ENCODE results near the gene TDRD3.
A peak's percentile ranks its signal among the peaks of the same experiment; 100 is the strongest.

Gene TDRD3

GRCh38 chr13:60520902-60521569, 124.0 kb downstream of the TDRD3 start:
- Histone ChIP-seq H3K4me1 (ENCODE audit: control insufficient read depth, insufficient read depth, low read length) (no peaks in the 10 kb centered on the region), H3K9me3 (ENCODE audit: control insufficient read depth, low read length) (no peaks in the 10 kb centered on the region), H3K9ac (ENCODE audit: low read length) (no peak overlapping the region), H3K27me3 (replicated peaks; ENCODE audit: control insufficient read depth, insufficient read depth, low read length) (no peaks in the 10 kb centered on the region), H3K4me3 (ENCODE audit: low read length) (no peak overlapping the region), H3K36me3 (ENCODE audit: control insufficient read depth, insufficient read depth, low read length, severe bottlenecking) (peaks cover 6% of the 10 kb centered on the region)
- no peak for DNase-seq (ENCODE audit: low read depth)

DNA sequence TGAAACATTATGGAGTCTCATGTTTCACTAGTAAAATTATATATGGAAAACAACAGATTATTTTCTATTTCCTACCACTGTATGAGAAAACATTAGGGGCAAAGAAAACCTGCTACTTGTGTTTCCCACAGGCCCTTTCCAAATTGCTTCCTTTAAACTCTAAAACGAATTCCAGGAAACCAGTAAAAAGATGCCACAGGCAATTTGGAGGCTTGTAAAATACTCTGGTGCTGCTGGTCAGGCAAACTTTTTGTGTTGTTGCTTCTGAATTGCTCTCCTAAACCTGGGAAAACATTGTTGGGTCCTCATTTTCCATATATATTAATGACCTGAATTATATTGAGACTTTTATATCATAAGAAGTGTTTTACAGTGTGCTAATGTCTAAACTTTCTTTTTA, 141.5 kb downstream of the TDRD3 start:
- Histone ChIP-seq H3K4me1 (ENCODE audit: control insufficient read depth, insufficient read depth, low read length) (no peaks in the 10 kb centered on the region), H3K36me3 (ENCODE audit: control insufficient read depth, insufficient read depth, low read length, severe bottlenecking) (no peaks in the 10 kb centered on the region), H3K9ac (ENCODE audit: low read length) (no peak overlapping the region), H3K9me3 (ENCODE audit: control insufficient read depth, low read length) (no peaks in the 10 kb centered on the region), H3K4me3 (ENCODE audit: low read length) (no peak overlapping the region), H3K27me3 (replicated peaks; ENCODE audit: control insufficient read depth, insufficient read depth, low read length) (no peaks in the 10 kb centered on the region)
- no peak for DNase-seq (ENCODE audit: low read depth)

GRCh38 chr13:60540276-60540675, 143.3 kb downstream of the TDRD3 start:
- Histone ChIP-seq H3K4me3 (ENCODE audit: low read length) (no peak overlapping the region), H3K27me3 (replicated peaks; ENCODE audit: control insufficient read depth, insufficient read depth, low read length) (no peaks in the 10 kb centered on the region), H3K36me3 (ENCODE audit: control insufficient read depth, insufficient read depth, low read length, severe bottlenecking) (no peaks in the 10 kb centered on the region), H3K9me3 (ENCODE audit: control insufficient read depth, low read length) (no peaks in the 10 kb centered on the region), H3K9ac (ENCODE audit: low read length) (no peak overlapping the region), H3K4me1 (ENCODE audit: control insufficient read depth, insufficient read depth, low read length) (no peaks in the 10 kb centered on the region)
- no peak for DNase-seq (ENCODE audit: low read depth)

DNA sequence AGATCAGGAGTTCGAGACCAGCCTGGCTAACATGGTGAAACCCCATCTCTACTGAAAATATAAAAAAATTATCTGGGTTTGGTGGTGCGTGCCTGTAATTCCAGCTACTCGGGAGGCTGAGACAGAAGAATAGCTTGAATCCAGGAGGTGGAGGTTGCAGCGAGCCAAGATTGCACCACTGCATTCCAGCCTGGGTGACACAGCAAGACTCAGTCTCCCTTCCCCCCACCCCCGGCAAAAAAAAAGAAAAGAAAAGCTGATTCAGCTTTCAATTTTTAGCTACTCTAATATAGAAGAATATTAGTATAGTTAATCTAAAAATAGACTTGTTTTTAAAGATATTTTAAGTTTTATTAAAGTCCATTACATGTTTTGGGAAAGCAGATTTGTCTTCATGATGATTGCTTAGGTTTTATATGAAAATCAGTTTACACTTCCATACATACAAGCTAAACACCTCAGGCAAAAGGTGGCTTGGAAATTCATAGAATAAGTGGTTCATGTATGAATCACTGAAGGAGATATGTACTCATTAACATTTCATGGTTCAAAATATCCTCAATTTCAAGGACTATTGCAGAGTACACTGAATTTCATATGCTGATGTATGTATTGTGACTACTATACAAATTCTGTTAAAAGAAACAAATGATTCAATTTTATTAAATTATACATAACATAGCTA, 165.2 kb downstream of the TDRD3 start:
- Histone ChIP-seq H3K4me1 (ENCODE audit: control insufficient read depth, insufficient read depth, low read length) (peaks cover 5% of the 10 kb centered on the region), H3K4me3 (ENCODE audit: low read length) (no peak overlapping the region), H3K36me3 (ENCODE audit: control insufficient read depth, insufficient read depth, low read length, severe bottlenecking) (no peaks in the 10 kb centered on the region), H3K9me3 (ENCODE audit: control insufficient read depth, low read length) (no peaks in the 10 kb centered on the region), H3K27me3 (replicated peaks; ENCODE audit: control insufficient read depth, insufficient read depth, low read length) (no peaks in the 10 kb centered on the region), H3K9ac (ENCODE audit: low read length) (no peak overlapping the region)
- DNase-seq (ENCODE audit: low read depth) = no peak

DNA sequence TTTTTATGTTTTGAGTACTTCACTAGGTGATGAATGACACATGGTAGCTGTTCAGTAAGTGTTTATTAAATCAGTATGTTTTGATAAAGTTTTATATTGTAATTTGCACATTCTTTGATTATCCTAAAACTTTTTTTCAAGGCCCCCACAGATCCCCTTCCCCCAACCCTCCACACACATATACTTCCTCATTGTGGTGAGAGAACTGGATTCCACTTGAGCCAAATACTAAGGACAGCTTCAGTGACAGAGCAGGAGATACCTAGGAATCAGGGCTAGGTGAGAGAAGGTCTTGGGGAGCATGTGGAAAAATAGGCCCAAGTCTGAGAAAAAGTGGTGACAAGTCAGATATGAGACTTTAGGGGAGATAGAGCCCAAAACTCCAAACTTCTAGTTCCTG, 174.6 kb downstream of the TDRD3 start:
- Histone ChIP-seq H3K4me1 (ENCODE audit: control insufficient read depth, insufficient read depth, low read length) (no peaks in the 10 kb centered on the region), H3K36me3 (ENCODE audit: control insufficient read depth, insufficient read depth, low read length, severe bottlenecking) (peaks cover 9% of the 10 kb centered on the region), H3K9ac (ENCODE audit: low read length) (no peak overlapping the region), H3K4me3 (ENCODE audit: low read length) (no peak overlapping the region), H3K27me3 (replicated peaks; ENCODE audit: control insufficient read depth, insufficient read depth, low read length) (peaks cover 7% of the 10 kb centered on the region), H3K9me3 (ENCODE audit: control insufficient read depth, low read length) (no peaks in the 10 kb centered on the region)
- DNase-seq (ENCODE audit: low read depth) = no peak

- Histone ChIP-seq H3K4me3 (ENCODE audit: low read length) (no peak overlapping the region), H3K36me3 (ENCODE audit: control insufficient read depth, insufficient read depth, low read length, severe bottlenecking) (peaks cover 9% of the 10 kb centered on the region), H3K9ac (ENCODE audit: low read length) (no peak overlapping the region), H3K4me1 (ENCODE audit: control insufficient read depth, insufficient read depth, low read length) (no peaks in the 10 kb centered on the region), H3K9me3 (ENCODE audit: control insufficient read depth, low read length) (no peaks in the 10 kb centered on the region), H3K27me3 (replicated peaks; ENCODE audit: control insufficient read depth, insufficient read depth, low read length) (peaks cover 13% of the 10 kb centered on the region)
- no peak for DNase-seq (ENCODE audit: low read depth)
These were observed 175.2 kb downstream of the TDRD3 start for GRCh38 chr13:60572003-60572798.

DNA sequence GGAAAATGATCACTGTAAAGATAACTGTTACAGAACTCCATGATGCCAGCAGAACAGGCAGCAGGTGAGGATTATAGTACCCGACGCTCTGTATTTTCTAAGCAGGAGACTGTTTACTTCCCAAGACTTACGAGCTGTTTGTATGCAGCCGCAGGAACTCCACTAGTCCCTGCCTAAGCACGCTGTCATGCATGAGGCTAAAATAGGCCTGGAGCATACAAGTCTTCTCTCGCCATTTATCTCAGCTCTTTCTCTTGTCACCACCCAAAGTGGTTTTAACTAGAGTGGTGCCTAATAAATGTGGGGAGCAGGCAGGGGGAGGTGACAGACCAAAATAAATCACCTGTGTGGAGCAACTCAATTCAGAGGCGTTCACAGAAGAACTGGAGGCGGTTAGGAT, 175.8 kb downstream of the TDRD3 start:
- Histone ChIP-seq H3K9ac (ENCODE audit: low read length) (no peak overlapping the region), H3K27me3 (replicated peaks; ENCODE audit: control insufficient read depth, insufficient read depth, low read length) (peaks cover 19% of the 10 kb centered on the region), H3K4me1 (ENCODE audit: control insufficient read depth, insufficient read depth, low read length) (no peaks in the 10 kb centered on the region), H3K4me3 (ENCODE audit: low read length) (no peak overlapping the region), H3K9me3 (ENCODE audit: control insufficient read depth, low read length) (no peaks in the 10 kb centered on the region), H3K36me3 (ENCODE audit: control insufficient read depth, insufficient read depth, low read length, severe bottlenecking) (peaks cover 9% of the 10 kb centered on the region)
- no peak for DNase-seq (ENCODE audit: low read depth)

DNA sequence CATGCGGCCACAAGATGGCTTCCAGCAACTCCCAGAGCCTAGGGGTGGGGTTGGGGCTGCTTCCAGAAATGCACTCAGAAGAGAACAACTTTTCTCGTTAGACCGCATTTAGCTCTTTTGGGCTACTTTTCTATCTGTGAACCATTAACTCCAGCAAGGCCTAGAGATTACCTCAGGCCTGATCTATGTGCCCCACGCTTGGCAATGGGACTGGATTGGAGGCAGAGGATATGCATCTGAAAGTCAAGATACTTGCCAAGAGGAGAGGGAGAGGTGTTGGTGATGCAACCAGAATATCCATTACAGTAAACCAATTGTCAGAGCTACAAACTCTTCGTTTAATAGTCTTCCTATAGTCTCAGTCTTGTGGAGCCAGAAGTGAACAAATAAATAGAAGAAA, 177.7 kb downstream of the TDRD3 start:
- H3K27me3 ChIP-seq (replicated peaks; ENCODE audit: control insufficient read depth, insufficient read depth, low read length) = peaks cover 32% of the 10 kb centered on the region
- DNase-seq (ENCODE audit: low read depth) = no peak
- no peaks in the 10 kb centered on the region for H3K4me1 ChIP-seq (ENCODE audit: control insufficient read depth, insufficient read depth, low read length)
- H3K9me3 ChIP-seq (ENCODE audit: control insufficient read depth, low read length) = no peaks in the 10 kb centered on the region
- H3K4me3 ChIP-seq (ENCODE audit: low read length) = no peak overlapping the region
- H3K9ac ChIP-seq (ENCODE audit: low read length) = no peak overlapping the region
- H3K36me3 ChIP-seq (ENCODE audit: control insufficient read depth, insufficient read depth, low read length, severe bottlenecking) = peaks cover under 1% of the 10 kb centered on the region

DNA sequence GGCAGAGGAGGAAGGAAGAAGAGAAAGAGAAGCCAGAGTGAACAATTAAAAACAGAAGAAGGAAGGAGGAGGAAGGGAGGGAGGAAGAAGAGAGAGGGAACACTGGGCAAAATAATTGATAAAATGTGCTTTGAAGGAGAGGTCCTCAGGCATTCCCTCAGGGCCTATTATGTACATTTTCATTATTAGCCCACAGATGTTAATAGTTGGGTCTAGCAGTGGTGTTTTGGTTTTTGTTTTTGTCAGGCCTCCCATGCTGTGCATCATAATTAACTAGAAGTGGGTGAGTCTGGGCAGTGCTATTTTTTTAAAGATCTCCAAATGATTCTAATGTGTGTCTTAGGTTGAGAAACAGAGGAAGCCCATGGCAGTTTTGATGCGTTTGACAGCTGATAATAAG, 178.1 kb downstream of the TDRD3 start:
- Histone ChIP-seq H3K9ac (ENCODE audit: low read length) (no peak overlapping the region), H3K27me3 (replicated peaks; ENCODE audit: control insufficient read depth, insufficient read depth, low read length) (peaks cover 32% of the 10 kb centered on the region), H3K4me1 (ENCODE audit: control insufficient read depth, insufficient read depth, low read length) (no peaks in the 10 kb centered on the region), H3K36me3 (ENCODE audit: control insufficient read depth, insufficient read depth, low read length, severe bottlenecking) (no peaks in the 10 kb centered on the region), H3K4me3 (ENCODE audit: low read length) (no peak overlapping the region), H3K9me3 (ENCODE audit: control insufficient read depth, low read length) (no peaks in the 10 kb centered on the region)
- DNase-seq (ENCODE audit: low read depth) = no peak

DNA sequence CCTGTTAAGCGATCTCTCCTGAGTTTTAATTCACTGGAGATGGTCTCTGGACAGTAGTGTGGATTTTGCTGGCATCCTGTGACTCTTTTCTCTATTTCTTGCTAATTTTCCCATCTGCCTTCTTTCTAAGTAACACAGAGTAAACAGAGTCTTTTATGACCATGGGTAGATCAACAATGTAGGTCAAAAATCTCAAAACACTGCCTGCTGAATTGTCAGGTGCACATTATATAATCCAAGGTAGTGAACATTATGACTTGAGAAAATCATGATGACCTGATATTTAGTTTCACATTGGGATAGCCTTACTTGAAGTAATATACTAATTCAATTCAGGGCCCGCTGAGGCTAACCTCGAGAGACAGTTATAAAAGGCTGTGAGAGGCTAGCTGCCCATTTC, 180.7 kb downstream of the TDRD3 start:
- H3K4me1 ChIP-seq (ENCODE audit: control insufficient read depth, insufficient read depth, low read length) = peaks cover 3% of the 10 kb centered on the region
- no peaks in the 10 kb centered on the region for H3K9me3 ChIP-seq (ENCODE audit: control insufficient read depth, low read length)
- peaks cover 41% of the 10 kb centered on the region for H3K27me3 ChIP-seq (replicated peaks; ENCODE audit: control insufficient read depth, insufficient read depth, low read length)
- DNase-seq (ENCODE audit: low read depth) = no peak
- H3K36me3 ChIP-seq (ENCODE audit: control insufficient read depth, insufficient read depth, low read length, severe bottlenecking) = no peaks in the 10 kb centered on the region
- no peak overlapping the region for H3K9ac ChIP-seq (ENCODE audit: low read length)
- H3K4me3 ChIP-seq (ENCODE audit: low read length) = no peak overlapping the region

DNA sequence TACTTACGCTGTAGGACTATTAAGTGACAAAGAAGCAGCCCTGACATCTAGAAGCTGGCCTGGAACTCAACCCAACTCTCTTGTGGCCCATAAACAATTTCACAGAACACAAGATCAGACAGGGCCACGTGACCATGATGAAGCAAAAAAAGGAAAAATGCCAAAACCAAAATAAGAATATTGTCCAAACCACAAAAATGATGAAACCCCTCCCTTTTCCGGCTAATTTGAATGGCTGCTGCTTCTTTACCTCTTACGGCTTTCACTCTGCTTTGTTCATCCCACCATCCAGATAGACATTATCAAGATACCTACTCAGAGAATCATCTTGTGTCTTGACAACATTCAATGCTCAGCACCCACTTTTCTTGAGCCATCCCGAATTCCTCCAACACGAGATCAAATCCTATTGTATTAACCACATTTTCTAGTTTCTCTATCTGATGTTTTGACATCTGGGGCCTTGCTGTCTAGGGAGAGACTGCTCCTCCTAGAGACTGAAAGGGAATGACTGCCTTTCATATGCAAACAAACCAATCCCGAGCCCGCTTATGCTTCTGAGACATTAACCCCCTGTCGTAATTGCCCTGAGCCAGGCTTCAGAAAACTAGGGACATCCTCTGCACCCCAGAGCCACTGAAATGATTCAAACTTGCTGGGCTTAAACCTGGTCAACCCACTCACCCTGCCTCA, 186.3 kb downstream of the TDRD3 start:
- Histone ChIP-seq H3K4me1 (ENCODE audit: control insufficient read depth, insufficient read depth, low read length) (peaks cover 22% of the 10 kb centered on the region), H3K36me3 (ENCODE audit: control insufficient read depth, insufficient read depth, low read length, severe bottlenecking) (no peaks in the 10 kb centered on the region), H3K9me3 (ENCODE audit: control insufficient read depth, low read length) (peaks cover 6% of the 10 kb centered on the region), H3K27me3 (replicated peaks; ENCODE audit: control insufficient read depth, insufficient read depth, low read length) (peaks cover 40% of the 10 kb centered on the region), H3K9ac (ENCODE audit: low read length) (peak overlapping the region; percentile 68), H3K4me3 (ENCODE audit: low read length) (peak overlapping the region; percentile 77)
- DNase-seq (ENCODE audit: low read depth) = peak; percentile 17
